ENCODE results near the gene CA9.

DNA sequence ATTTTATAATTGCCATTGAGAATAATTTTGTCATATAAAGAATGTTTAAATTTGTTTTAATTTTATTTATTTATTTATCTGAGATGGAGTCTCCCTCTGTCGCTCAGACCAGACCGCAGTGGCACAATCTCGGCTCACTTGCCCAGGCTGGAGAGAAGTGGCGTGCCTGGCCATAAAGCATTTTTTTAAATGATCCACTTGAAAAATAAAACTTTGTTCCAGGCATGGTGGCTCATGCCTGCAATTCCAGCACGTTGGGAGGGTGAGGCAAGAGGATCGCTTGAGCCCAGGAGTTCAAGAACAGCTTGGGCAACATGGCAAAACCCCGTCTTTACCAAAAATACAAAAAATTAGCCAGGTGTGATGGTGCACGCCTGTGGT is 20.9 kb upstream of the CA9 start:
- TF ChIP-seq TEAD4 (CRISPR knock-in tag; IDR thresholded peaks at IDR 0.05) (no peak), TP53 (CRISPR knock-in tag; IDR thresholded peaks at IDR 0.05) (no peak), ZNF396 (CRISPR knock-in tag; IDR thresholded peaks at IDR 0.05; ENCODE audit: borderline replicate concordance) (no peak), RELA (CRISPR knock-in tag; IDR thresholded peaks at IDR 0.05; ENCODE audit: borderline replicate concordance) (no peak), NFE2L1 (CRISPR knock-in tag; IDR thresholded peaks at IDR 0.05) (no peak)
- TF ChIP-seq, protein P1, sequence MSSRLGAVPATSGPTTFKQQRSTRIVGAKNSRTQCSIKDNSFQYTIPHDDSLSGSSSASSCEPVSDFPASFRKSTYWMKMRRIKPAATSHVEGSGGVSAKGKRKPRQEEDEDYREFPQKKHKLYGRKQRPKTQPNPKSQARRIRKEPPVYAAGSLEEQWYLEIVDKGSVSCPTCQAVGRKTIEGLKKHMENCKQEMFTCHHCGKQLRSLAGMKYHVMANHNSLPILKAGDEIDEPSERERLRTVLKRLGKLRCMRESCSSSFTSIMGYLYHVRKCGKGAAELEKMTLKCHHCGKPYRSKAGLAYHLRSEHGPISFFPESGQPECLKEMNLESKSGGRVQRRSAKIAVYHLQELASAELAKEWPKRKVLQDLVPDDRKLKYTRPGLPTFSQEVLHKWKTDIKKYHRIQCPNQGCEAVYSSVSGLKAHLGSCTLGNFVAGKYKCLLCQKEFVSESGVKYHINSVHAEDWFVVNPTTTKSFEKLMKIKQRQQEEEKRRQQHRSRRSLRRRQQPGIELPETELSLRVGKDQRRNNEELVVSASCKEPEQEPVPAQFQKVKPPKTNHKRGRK (CRISPR knock-in tag; IDR thresholded peaks at IDR 0.05; ENCODE audit: borderline replicate concordance): no peak
- TF ChIP-seq, protein P2, sequence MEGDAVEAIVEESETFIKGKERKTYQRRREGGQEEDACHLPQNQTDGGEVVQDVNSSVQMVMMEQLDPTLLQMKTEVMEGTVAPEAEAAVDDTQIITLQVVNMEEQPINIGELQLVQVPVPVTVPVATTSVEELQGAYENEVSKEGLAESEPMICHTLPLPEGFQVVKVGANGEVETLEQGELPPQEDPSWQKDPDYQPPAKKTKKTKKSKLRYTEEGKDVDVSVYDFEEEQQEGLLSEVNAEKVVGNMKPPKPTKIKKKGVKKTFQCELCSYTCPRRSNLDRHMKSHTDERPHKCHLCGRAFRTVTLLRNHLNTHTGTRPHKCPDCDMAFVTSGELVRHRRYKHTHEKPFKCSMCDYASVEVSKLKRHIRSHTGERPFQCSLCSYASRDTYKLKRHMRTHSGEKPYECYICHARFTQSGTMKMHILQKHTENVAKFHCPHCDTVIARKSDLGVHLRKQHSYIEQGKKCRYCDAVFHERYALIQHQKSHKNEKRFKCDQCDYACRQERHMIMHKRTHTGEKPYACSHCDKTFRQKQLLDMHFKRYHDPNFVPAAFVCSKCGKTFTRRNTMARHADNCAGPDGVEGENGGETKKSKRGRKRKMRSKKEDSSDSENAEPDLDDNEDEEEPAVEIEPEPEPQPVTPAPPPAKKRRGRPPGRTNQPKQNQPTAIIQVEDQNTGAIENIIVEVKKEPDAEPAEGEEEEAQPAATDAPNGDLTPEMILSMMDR (IDR thresholded peaks at IDR 0.05): no peak
- TF ChIP-seq, protein P3, sequence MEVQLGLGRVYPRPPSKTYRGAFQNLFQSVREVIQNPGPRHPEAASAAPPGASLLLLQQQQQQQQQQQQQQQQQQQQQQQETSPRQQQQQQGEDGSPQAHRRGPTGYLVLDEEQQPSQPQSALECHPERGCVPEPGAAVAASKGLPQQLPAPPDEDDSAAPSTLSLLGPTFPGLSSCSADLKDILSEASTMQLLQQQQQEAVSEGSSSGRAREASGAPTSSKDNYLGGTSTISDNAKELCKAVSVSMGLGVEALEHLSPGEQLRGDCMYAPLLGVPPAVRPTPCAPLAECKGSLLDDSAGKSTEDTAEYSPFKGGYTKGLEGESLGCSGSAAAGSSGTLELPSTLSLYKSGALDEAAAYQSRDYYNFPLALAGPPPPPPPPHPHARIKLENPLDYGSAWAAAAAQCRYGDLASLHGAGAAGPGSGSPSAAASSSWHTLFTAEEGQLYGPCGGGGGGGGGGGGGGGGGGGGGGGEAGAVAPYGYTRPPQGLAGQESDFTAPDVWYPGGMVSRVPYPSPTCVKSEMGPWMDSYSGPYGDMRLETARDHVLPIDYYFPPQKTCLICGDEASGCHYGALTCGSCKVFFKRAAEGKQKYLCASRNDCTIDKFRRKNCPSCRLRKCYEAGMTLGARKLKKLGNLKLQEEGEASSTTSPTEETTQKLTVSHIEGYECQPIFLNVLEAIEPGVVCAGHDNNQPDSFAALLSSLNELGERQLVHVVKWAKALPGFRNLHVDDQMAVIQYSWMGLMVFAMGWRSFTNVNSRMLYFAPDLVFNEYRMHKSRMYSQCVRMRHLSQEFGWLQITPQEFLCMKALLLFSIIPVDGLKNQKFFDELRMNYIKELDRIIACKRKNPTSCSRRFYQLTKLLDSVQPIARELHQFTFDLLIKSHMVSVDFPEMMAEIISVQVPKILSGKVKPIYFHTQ (CRISPR knock-in tag; IDR thresholded peaks at IDR 0.05): no peak
- TF ChIP-seq, protein P4, sequence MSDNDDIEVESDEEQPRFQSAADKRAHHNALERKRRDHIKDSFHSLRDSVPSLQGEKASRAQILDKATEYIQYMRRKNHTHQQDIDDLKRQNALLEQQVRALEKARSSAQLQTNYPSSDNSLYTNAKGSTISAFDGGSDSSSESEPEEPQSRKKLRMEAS (CRISPR knock-in tag; IDR thresholded peaks at IDR 0.05): no peak
- TF ChIP-seq, protein P5, sequence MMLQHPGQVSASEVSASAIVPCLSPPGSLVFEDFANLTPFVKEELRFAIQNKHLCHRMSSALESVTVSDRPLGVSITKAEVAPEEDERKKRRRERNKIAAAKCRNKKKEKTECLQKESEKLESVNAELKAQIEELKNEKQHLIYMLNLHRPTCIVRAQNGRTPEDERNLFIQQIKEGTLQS (CRISPR knock-in tag; conservative IDR thresholded peaks at IDR 0.05): no peak

Data from WTC11 (cell line).